CD4-positive, alpha-beta memory T cell (primary cell): Measurements from ENCODE around the gene SCYGR3. TPM values are rescaled to one million over a fixed set of nuclear protein-coding genes. Genes with fewer than 3 reads are reported as not detected.
A peak's percentile ranks its signal among the peaks of the same experiment; 100 is the strongest.
"Not testable (repeated sequence)": the region's sequence is repeated elsewhere in the genome, so short reads cannot be mapped to it uniquely, and the experiment has no call there.

Experiments used
- CTCF ChIA-PET: fragments of 350-600 bp; sonication (Branson Sonifier 250); formaldehyde crosslinking; loops from one replicate; lab custom pipeline; 2021; ENCODE audit warnings: inconsistent platforms; ENCODE audit not compliant: partially characterized antibody; lab: Charles Lee
- POLR2A ChIA-PET: fragments of 350-600 bp; sonication (Branson Sonifier 250); formaldehyde crosslinking; loops from one replicate; lab custom pipeline; 2021; ENCODE audit not compliant: partially characterized antibody; lab: Charles Lee
- DNase-seq, 5 donors: peaks; one replicate each; pipeline versions ENCODE4 v3.0.0 to v3.0.0-alpha.2; 2020 to 2022; ENCODE audit warnings: mixed read lengths in 1 of 5
- H3K27ac ChIP-seq: one replicate; pipeline ENCODE4 v1.7.0; 2013; ENCODE audit warnings: low read depth, low read length
- H3K27me3 ChIP-seq: 2 replicates; pipeline ENCODE4 v1.7.0; 2013; ENCODE audit warnings: mild to moderate bottlenecking, low read length, moderate library complexity; ENCODE audit not compliant: insufficient read depth
- H3K36me3 ChIP-seq: 2 replicates; pipeline ENCODE4 v1.7.0; 2013; ENCODE audit warnings: mild to moderate bottlenecking, low read length, moderate library complexity; ENCODE audit not compliant: insufficient read depth
- H3K4me1 ChIP-seq: 2 replicates; pipeline ENCODE4 v1.7.0; 2013; ENCODE audit warnings: mild to moderate bottlenecking, low read length, moderate library complexity; ENCODE audit not compliant: insufficient read depth
- H3K4me3 ChIP-seq, 2 donors: one replicate each; pipeline ENCODE4 v1.7.0; 2013; ENCODE audit warnings: low read length in 2 of 2, mild to moderate bottlenecking in 1 of 2
- H3K9me3 ChIP-seq, 2 donors: one replicate each; pipeline ENCODE4 v1.7.0; 2013; ENCODE audit warnings: low read length in 2 of 2, control low read depth in 1 of 2; ENCODE audit not compliant: control insufficient read depth in 1 of 2
- H3K27ac Mint-ChIP-seq, 7 donors: one replicate each; pipeline ENCODE4 v1.8.0; 2020 to 2021; ENCODE audit warnings: mixed read lengths in 7 of 7, mild to moderate bottlenecking in 6 of 7, inconsistent platforms in 3 of 7, moderate library complexity in 3 of 7
- H3K27me3 Mint-ChIP-seq, 2 donors: one replicate each; pipeline ENCODE4 v1.8.0; 2020 to 2021; ENCODE audit warnings: mixed read lengths in 2 of 2
- H3K36me3 Mint-ChIP-seq, 2 donors: one replicate each; pipeline ENCODE4 v1.8.0; 2020 to 2021; ENCODE audit warnings: mixed read lengths in 2 of 2, inconsistent platforms in 1 of 2, mild to moderate bottlenecking in 1 of 2
- H3K4me1 Mint-ChIP-seq, 4 donors: one replicate each; pipeline ENCODE4 v1.8.0; 2020 to 2021; ENCODE audit warnings: mixed read lengths in 4 of 4, mild to moderate bottlenecking in 1 of 4
- H3K4me3 Mint-ChIP-seq, 8 donors: one replicate each; pipeline ENCODE4 v1.8.0; 2020 to 2021; ENCODE audit warnings: mixed read lengths in 8 of 8, mild to moderate bottlenecking in 7 of 8, moderate library complexity in 6 of 8, inconsistent platforms in 3 of 8
- H3K9me3 Mint-ChIP-seq, 8 donors: one replicate each; pipeline ENCODE4 v1.8.0; 2020 to 2021; ENCODE audit warnings: mixed read lengths in 8 of 8, mild to moderate bottlenecking in 5 of 8, inconsistent platforms in 3 of 8, moderate library complexity in 1 of 8
- intact Hi-C: fragments of 100-400 bp; cut with micrococcal nuclease; formaldehyde crosslinking; loops from one replicate; pipeline ENCODE4 v1.15.1; 2023
- polyA plus RNA-seq, 2 donors: library from polyadenylated mRNA; unstranded; fragments of 300-500 nt; fragmentation: Illumina TruSeq; gene quantifications; one replicate each; pipeline ENCODE4 v1.2.3, GENCODE V29; 2021
- total RNA-seq, 2 experiments: library from RNA; stranded (reverse); gene quantifications; one replicate each; pipeline ENCODE4 v1.2.3, GENCODE V29; 2021

The SCYGR3 gene
- total and polyA plus RNA-seq, 4 experiments from 2014 or later = not detected

DNA sequence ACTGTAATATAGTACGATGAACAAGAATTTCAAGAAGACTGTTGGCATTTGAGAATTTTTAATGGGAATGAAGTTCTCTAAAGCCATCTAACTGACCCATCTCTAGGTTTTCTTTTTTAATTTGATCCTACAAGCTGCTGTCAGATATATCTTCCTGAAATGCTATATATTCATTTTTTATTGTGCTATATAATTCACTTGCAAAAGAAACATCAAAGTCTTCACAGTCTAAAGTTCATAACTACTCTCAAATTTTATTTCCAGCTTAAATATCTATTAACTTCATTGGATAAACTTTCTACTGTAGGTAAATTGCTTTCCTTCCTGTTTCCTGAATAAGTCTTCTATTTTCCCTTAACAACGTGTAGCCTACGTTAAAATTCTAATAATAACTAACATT lies 12.3 kb downstream of the SCYGR3 start:
- no peak for DNase-seq
- no peaks in the 10 kb centered on the region for H3K36me3 ChIP-seq
- no peak overlapping the region for H3K27ac Mint-ChIP-seq
- H3K36me3 Mint-ChIP-seq = no peaks in the 10 kb centered on the region
- no peak overlapping the region for H3K4me3 Mint-ChIP-seq
- ChIA-PET CTCF (no interaction called here), POLR2A (no interaction called here)
- no peaks in the 10 kb centered on the region for H3K4me1 ChIP-seq
- H3K4me1 Mint-ChIP-seq = no peaks in the 10 kb centered on the region
- peaks cover 14 to 36% of the 10 kb centered on the region in 2 donors for H3K27me3 Mint-ChIP-seq
- no peak overlapping the region for H3K4me3 ChIP-seq
- H3K9me3 ChIP-seq = no peaks in the 10 kb centered on the region
- H3K27ac ChIP-seq = no peak overlapping the region
- intact Hi-C loops = no loop called here
- H3K27me3 ChIP-seq = no peaks in the 10 kb centered on the region
- no peaks in the 10 kb centered on the region for H3K9me3 Mint-ChIP-seq

DNA sequence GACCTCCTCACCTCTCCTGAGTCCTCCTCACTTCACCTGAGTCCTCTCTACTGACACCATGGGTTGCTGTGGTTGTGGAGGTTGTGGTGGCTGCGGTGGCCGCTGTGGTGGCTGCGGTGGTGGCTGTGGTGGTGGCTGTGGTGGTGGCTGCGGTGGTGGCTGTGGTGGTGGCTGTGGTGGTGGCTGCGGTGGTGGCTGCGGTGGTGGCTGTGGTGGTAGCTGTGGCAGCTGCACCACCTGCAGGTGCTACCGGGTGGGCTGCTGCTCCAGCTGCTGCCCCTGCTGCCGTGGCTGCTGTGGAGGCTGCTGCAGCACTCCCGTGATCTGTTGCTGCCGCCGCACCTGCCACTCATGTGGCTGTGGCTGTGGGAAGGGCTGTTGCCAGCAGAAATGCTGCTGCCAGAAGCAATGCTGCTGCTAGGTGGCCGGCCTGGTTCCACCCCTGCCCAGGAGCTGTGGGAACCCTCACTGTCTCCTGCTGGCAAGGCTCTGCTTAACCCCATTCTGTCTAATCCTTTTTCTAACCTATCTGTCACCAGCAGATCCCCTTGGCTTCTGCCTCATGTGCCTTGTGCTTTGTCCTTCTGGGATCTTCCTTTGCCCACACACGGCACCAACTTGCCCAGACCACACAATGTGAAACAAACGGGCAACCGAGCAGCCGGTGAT lies 15.7 kb downstream of the SCYGR3 start, which contains the start of gene SCYGR2:
TSS of gene SCYGR2 (plus strand) at position 59 of the 669 bp plus-strand sequence. CDS start at position 59, 0 bp downstream.
- H3K4me1 ChIP-seq, H3K27ac Mint-ChIP-seq, H3K36me3 ChIP-seq, DNase-seq, H3K36me3 Mint-ChIP-seq, H3K4me1 Mint-ChIP-seq, H3K9me3 ChIP-seq, POLR2A ChIA-PET, CTCF ChIA-PET, H3K4me3 Mint-ChIP-seq, intact Hi-C loops, H3K9me3 Mint-ChIP-seq, H3K27ac ChIP-seq, H3K27me3 ChIP-seq, H3K4me3 ChIP-seq: not testable (repeated sequence)
- peaks cover 16 to 33% of the 10 kb centered on the region in 2 donors for H3K27me3 Mint-ChIP-seq

- no peaks in the 10 kb centered on the region for H3K27me3 ChIP-seq
- H3K4me1 ChIP-seq = no peaks in the 10 kb centered on the region
- Mint-ChIP-seq H3K9me3 (peaks cover 0 to 2% (median 0%) of the 10 kb centered on the region in 8 donors), H3K4me1 (peaks cover 0 to under 1% (median under 1%) of the 10 kb centered on the region in 4 donors), H3K27me3 (peaks cover 17 to 35% of the 10 kb centered on the region in 2 donors), H3K4me3 (no peak overlapping the region), H3K36me3 (no peaks in the 10 kb centered on the region), H3K27ac (no peak overlapping the region)
- no peak overlapping the region for H3K27ac ChIP-seq
- POLR2A ChIA-PET = no interaction called here
- H3K4me3 ChIP-seq = no peak overlapping the region
- intact Hi-C loops = no loop called here
- no peaks in the 10 kb centered on the region for H3K9me3 ChIP-seq
- CTCF ChIA-PET = no interaction called here
- no peaks in the 10 kb centered on the region for H3K36me3 ChIP-seq
- no peak for DNase-seq
Observed at GRCh38 chr2:227597998-227598397, 16.6 kb downstream of the SCYGR3 start.

DNA sequence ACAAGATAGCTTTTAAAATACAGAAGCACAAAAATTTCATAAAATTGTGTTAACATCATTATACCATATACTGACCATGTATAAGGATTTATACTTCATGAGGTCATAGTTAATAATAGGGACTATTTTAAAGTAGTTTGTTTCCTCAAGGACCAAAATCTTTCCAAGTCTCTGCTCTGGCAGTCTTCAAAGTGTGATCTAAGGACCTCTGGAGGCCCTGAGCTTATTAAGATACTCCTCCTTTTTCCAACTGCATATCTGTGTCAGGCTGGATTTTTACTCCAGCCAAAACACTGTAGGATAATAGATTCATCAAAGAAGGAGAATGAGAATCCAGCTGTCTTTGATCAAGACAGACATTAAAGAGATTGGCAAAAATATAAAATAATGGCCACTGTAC lies 17.6 kb downstream of the SCYGR3 start:
- Histone ChIP-seq H3K27ac (no peak overlapping the region), H3K27me3 (no peaks in the 10 kb centered on the region), H3K36me3 (no peaks in the 10 kb centered on the region), H3K4me3 (no peak overlapping the region), H3K4me1 (no peaks in the 10 kb centered on the region), H3K9me3 (no peaks in the 10 kb centered on the region)
- Mint-ChIP-seq H3K27me3 (peaks cover 20 to 39% of the 10 kb centered on the region in 2 donors), H3K4me1 (peaks cover 0 to 2% (median under 1%) of the 10 kb centered on the region in 4 donors), H3K27ac (no peak overlapping the region), H3K36me3 (no peaks in the 10 kb centered on the region), H3K9me3 (peaks cover 0 to 2% (median 0%) of the 10 kb centered on the region in 8 donors), H3K4me3 (no peak overlapping the region)
- ChIA-PET CTCF (no interaction called here), POLR2A (no interaction called here)
- DNase-seq = no peak
- intact Hi-C loops = no loop called here

GRCh38 chr2:227595797-227596196 lies 18.8 kb downstream of the SCYGR3 start:
- H3K9me3 ChIP-seq = no peaks in the 10 kb centered on the region
- intact Hi-C loops = no loop called here
- no peaks in the 10 kb centered on the region for H3K27me3 ChIP-seq
- peaks cover 23 to 31% of the 10 kb centered on the region in 2 donors for H3K27me3 Mint-ChIP-seq
- H3K4me1 ChIP-seq = no peaks in the 10 kb centered on the region
- H3K36me3 Mint-ChIP-seq = no peaks in the 10 kb centered on the region
- no peaks in the 10 kb centered on the region for H3K36me3 ChIP-seq
- ChIA-PET POLR2A (no interaction called here), CTCF (no interaction called here)
- H3K27ac Mint-ChIP-seq = no peak overlapping the region
- no peak overlapping the region for H3K4me3 Mint-ChIP-seq
- no peak for DNase-seq
- peaks cover 0 to 2% (median 0%) of the 10 kb centered on the region in 8 donors for H3K9me3 Mint-ChIP-seq
- no peak overlapping the region for H3K27ac ChIP-seq
- H3K4me3 ChIP-seq = no peak overlapping the region
- peaks cover 0 to 2% (median under 1%) of the 10 kb centered on the region in 4 donors for H3K4me1 Mint-ChIP-seq

DNA sequence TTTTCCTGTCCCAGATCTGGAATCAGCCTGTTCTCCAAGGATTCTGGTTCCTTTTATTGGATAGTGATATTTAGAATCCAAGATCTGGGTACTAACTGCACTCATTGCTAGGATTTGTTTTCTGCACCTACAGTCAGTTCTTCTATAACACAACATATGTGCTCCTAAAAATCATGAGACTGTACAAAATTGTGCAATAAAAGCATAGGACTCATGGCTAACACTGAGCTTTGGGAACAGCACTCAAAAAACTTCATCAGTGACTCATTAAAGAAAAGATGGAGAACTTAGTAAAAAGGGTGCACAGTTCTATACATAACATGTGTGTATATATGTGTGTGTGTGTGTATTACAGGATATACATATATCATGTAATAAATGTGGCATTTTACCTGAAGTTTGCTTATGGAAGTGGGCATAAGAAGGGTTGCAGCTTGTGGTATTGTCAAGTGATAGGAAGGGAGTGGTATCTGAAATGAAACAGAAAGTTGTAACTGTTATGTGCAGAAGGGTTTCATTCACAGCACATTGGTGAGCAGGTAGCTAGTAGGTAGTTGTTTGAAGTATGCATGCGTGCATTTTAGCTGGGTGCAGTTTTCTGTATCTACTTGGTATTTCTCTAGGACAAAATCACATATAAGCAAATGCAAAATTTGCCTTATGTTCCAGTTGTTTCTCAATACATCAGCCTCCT lies 21.8 kb downstream of the SCYGR3 start:
- H3K27ac Mint-ChIP-seq = no peak overlapping the region
- ChIA-PET CTCF (no interaction called here), POLR2A (no interaction called here)
- intact Hi-C loops = no loop called here
- no peak overlapping the region for H3K4me3 Mint-ChIP-seq
- Histone ChIP-seq H3K4me1 (no peaks in the 10 kb centered on the region), H3K36me3 (no peaks in the 10 kb centered on the region), H3K27ac (no peak overlapping the region), H3K4me3 (no peak overlapping the region), H3K27me3 (no peaks in the 10 kb centered on the region), H3K9me3 (no peaks in the 10 kb centered on the region)
- DNase-seq = no peak
- H3K4me1 Mint-ChIP-seq = peaks cover 0 to 2% (median under 1%) of the 10 kb centered on the region in 4 donors
- H3K36me3 Mint-ChIP-seq = no peaks in the 10 kb centered on the region
- H3K9me3 Mint-ChIP-seq = peaks cover 0 to 4% (median under 1%) of the 10 kb centered on the region in 8 donors
- H3K27me3 Mint-ChIP-seq = peaks cover 23 to 28% of the 10 kb centered on the region in 2 donors

- no peak for DNase-seq
- H3K27ac Mint-ChIP-seq = peak overlapping the region in 1 of 7 donors; percentile 38
- peaks cover 4 to 37% (median 23%) of the 10 kb centered on the region in 8 donors for H3K9me3 Mint-ChIP-seq
- peaks cover 4 to 15% of the 10 kb centered on the region in 2 donors for H3K36me3 Mint-ChIP-seq
- peaks cover 35 to 42% of the 10 kb centered on the region in 2 donors for H3K27me3 Mint-ChIP-seq
- Histone ChIP-seq H3K36me3 (no peaks in the 10 kb centered on the region), H3K4me3 (no peak overlapping the region), H3K27ac (no peak overlapping the region), H3K9me3 (no peaks in the 10 kb centered on the region), H3K27me3 (peaks cover 4% of the 10 kb centered on the region), H3K4me1 (no peaks in the 10 kb centered on the region)
- H3K4me3 Mint-ChIP-seq = no peak overlapping the region
- no peaks in the 10 kb centered on the region for H3K4me1 Mint-ChIP-seq
- ChIA-PET POLR2A (no interaction called here), CTCF (no interaction called here)
- intact Hi-C loops = no loop called here
Observed at GRCh38 chr2:227582369-227582768, 32.3 kb downstream of the SCYGR3 start.
